Spleen (tissue), 7 donors: ENCODE measurements around the gene NLN.

Experiments
- POLR2A ChIP-seq, 3 donors: fragments of 450-650 bp; IDR thresholded peaks; one replicate each; pipeline ENCODE4 v1.5.1; 2017; ENCODE audit warnings: antibody characterized with exemption in 3 of 3, mild to moderate bottlenecking in 1 of 3
- POLR2AphosphoS5 ChIP-seq, 3 donors: sonication (generic); formaldehyde crosslinking; IDR thresholded peaks; one replicate each; pipeline ENCODE4 v1.5.1; 2017; ENCODE audit warnings: antibody characterized with exemption in 3 of 3
- TF ChIP-seq, protein P1 (sequence below), 11 experiments: fragments of 200-600 bp in 7 of 11; fragments of 450-650 bp in 4 of 11; sonication (generic) in 4 of 11; IDR thresholded peaks in 8 of 11; conservative IDR thresholded peaks in 3 of 11; 1 replicate in 7 of 11; 2 replicates in 4 of 11; pipeline versions ENCODE4 v1.4.0 to v1.8.0; 2016 to 2021; ENCODE audit warnings: antibody characterized with exemption in 11 of 11, inconsistent platforms in 4 of 11, mild to moderate bottlenecking in 1 of 11
- donor health status: DM: no; HTN: no; CAD: no; lungs with moderate emphysema.
- donor health status: DM: no; HTN: no; CAD: no.
- donor health status: DM: no; HTN: no; CAD: no.

GRCh38 chr5:65797481-65797880, 75.5 kb downstream of the NLN start:
- TF ChIP-seq POLR2A (IDR thresholded peaks at IDR 0.05): no peak
- TF ChIP-seq, protein P1, sequence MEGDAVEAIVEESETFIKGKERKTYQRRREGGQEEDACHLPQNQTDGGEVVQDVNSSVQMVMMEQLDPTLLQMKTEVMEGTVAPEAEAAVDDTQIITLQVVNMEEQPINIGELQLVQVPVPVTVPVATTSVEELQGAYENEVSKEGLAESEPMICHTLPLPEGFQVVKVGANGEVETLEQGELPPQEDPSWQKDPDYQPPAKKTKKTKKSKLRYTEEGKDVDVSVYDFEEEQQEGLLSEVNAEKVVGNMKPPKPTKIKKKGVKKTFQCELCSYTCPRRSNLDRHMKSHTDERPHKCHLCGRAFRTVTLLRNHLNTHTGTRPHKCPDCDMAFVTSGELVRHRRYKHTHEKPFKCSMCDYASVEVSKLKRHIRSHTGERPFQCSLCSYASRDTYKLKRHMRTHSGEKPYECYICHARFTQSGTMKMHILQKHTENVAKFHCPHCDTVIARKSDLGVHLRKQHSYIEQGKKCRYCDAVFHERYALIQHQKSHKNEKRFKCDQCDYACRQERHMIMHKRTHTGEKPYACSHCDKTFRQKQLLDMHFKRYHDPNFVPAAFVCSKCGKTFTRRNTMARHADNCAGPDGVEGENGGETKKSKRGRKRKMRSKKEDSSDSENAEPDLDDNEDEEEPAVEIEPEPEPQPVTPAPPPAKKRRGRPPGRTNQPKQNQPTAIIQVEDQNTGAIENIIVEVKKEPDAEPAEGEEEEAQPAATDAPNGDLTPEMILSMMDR (IDR thresholded peaks at IDR 0.05 in 8 of 11, conservative IDR thresholded peaks at IDR 0.05 in 3 of 11): no peak
- TF ChIP-seq POLR2AphosphoS5 (IDR thresholded peaks at IDR 0.05): no peak
